Adrenal gland (tissue), 12 donors: Measurements from ENCODE around the gene TPRN. TPM values are rescaled to one million over a fixed set of nuclear protein-coding genes. Genes with fewer than 3 reads are reported as not detected.

Source experiments
- DNase-seq, 7 donors: peaks; one replicate each; pipeline ENCODE4 v3.0.0-alpha.2; 2019 to 2020
- H3K27ac ChIP-seq, 5 donors: fragments of 200-600 bp; sonication (generic) in 4 of 5; 1 replicate in 3 of 5; 2 replicates in 2 of 5; pipeline versions ENCODE4 v1.5.1 to v1.8.0; 2016 to 2020; ENCODE audit warnings: mild to moderate bottlenecking in 1 of 5
- H3K27me3 ChIP-seq: fragments of 200-600 bp; 2 replicates; pipeline ENCODE4 v1.8.0; 2021
- H3K36me3 ChIP-seq, 2 donors: fragments of 200-600 bp; replicated peaks in 1 of 2; 1 replicate in 1 of 2; 2 replicates in 1 of 2; pipeline versions ENCODE4 v1.5.1 to v1.8.0; 2018 to 2022
- H3K4me1 ChIP-seq, 2 donors: fragments of 200-600 bp; replicated peaks in 1 of 2; 1 replicate in 1 of 2; 2 replicates in 1 of 2; pipeline versions ENCODE4 v1.5.1 to v1.8.0; 2018 to 2021
- H3K4me3 ChIP-seq, 4 donors: fragments of 200-600 bp; sonication (generic) in 3 of 4; one replicate each; pipeline ENCODE4 v1.5.1; 2016 to 2018
- H3K9me3 ChIP-seq, 3 donors: fragments of 200-600 bp; sonication (generic) in 1 of 3; replicated peaks in 1 of 3; 1 replicate in 2 of 3; 2 replicates in 1 of 3; pipeline versions ENCODE4 v1.5.1 to v1.8.0; 2016 to 2021
- CTCF ChIP-seq, 6 experiments: fragments of 450-650 bp in 4 of 6; fragments of 200-600 bp in 2 of 6; sonication (generic) in 1 of 6; IDR thresholded peaks; 1 replicate in 5 of 6; 2 replicates in 1 of 6; pipeline versions ENCODE4 v1.5.1 to v1.8.0; 2016 to 2021; ENCODE audit warnings: antibody characterized with exemption in 6 of 6, mild to moderate bottlenecking in 2 of 6, moderate library complexity in 1 of 6
- POLR2A ChIP-seq, 2 donors: fragments of 450-650 bp; IDR thresholded peaks; one replicate each; pipeline ENCODE4 v1.6.1; 2017; ENCODE audit warnings: antibody characterized with exemption in 2 of 2, mild to moderate bottlenecking in 2 of 2, moderate library complexity in 1 of 2
- WGBS, 4 donors: extraction: QIAGEN DNeasy Blood & Tissue Kit in 2 of 4; methylation state at CpG; one replicate each; pipeline versions ENCODE4 v1.1.5 to v1.1.7; 2013 to 2017; 5-methylcytosine and 5-hydroxymethylcytosine counted together
- intact Hi-C, 2 donors: fragments of 100-400 bp; cut with DNase I; formaldehyde crosslinking; loops; one replicate each; pipeline versions ENCODE4 v1.14.1 to v1.15.0; 2022 to 2023
- polyA plus RNA-seq, 3 donors: library from polyadenylated mRNA; stranded (reverse); fragments of 200-250 nt in 2 of 3; fragments of 350-450 nt in 1 of 3; fragmentation: Illumina TruSeq in 1 of 3; extraction: RNeasy Lipid Tissue Mini Kit (QIAGEN cat#74804) in 1 of 3; gene quantifications; one replicate each; pipeline ENCODE4 v1.2.3, GENCODE V29; 2013 to 2014
- total RNA-seq, 9 donors: library from RNA; depleted of rRNA in 4 of 9; stranded (reverse); fragments of >200 nt in 4 of 9; fragments of 120-200 nt in 1 of 9; fragmentation: NEBNext Ultra II Directional in 1 of 9; extraction: Animal tissue kit (Norgen Biotek cat#: 25700) in 1 of 9; gene quantifications; one replicate each; pipeline versions ENCODE4 v1.1.0 to v1.2.4, GENCODE V29; 2013 to 2023
- donor health status: healthy with polysubstance abuse.
- donor health status: Bipolar disorder and iron deficiency.
- donor health status: DM: yes; HTN: yes; CAD: no.
- donor health status: DM: no; HTN: no; CAD: no.
- donor health status: DM: no; HTN: no; CAD: no.
- donor health status: DM: yes; HTN: yes; CAD: no.

Gene TPRN
- total and polyA plus RNA-seq, 12 donors, result 1.4 to 23.5 (median 8.5) TPM

GRCh38 chr9:137149942-137150616, 50.5 kb downstream of the TPRN start:
- no peak overlapping the region for H3K4me3 ChIP-seq
- H3K27me3 ChIP-seq, result peaks cover 7% of the 10 kb centered on the region
- H3K27ac ChIP-seq, result no peak overlapping the region
- WGBS, 4 donors, result 47 to 75% (median 56%) methylated on average over 16 to 20 of the region's 20 CpGs
- no peak for DNase-seq
- H3K4me1 ChIP-seq, result no peaks in the 10 kb centered on the region
- no peaks in the 10 kb centered on the region for H3K9me3 ChIP-seq
- intact Hi-C loops, result no loop called here
- H3K36me3 ChIP-seq, result no peaks in the 10 kb centered on the region
- TF ChIP-seq POLR2A (IDR thresholded peaks at IDR 0.05) (no peak), CTCF (IDR thresholded peaks at IDR 0.05) (no peak)

- intact Hi-C loops, result no loop called here
- no peaks in the 10 kb centered on the region for H3K4me1 ChIP-seq
- peaks cover 7% of the 10 kb centered on the region for H3K27me3 ChIP-seq
- no peak overlapping the region for H3K27ac ChIP-seq
- H3K9me3 ChIP-seq, result no peaks in the 10 kb centered on the region
- no peak for TF ChIP-seq POLR2A (IDR thresholded peaks at IDR 0.05)
- TF ChIP-seq CTCF (IDR thresholded peaks at IDR 0.05), result no peak
- no peaks in the 10 kb centered on the region for H3K36me3 ChIP-seq
- no peak for DNase-seq
- H3K4me3 ChIP-seq, result no peak overlapping the region
- WGBS, 4 donors, result 70 to 80% (median 74%) methylated on average over 4 to 5 of the region's 5 CpGs
Measured at GRCh38 chr9:137149363-137149762, 51.2 kb downstream of the TPRN start.

- Histone ChIP-seq H3K36me3 (no peaks in the 10 kb centered on the region), H3K4me1 (no peaks in the 10 kb centered on the region), H3K27ac (no peak overlapping the region), H3K9me3 (no peaks in the 10 kb centered on the region), H3K4me3 (no peak overlapping the region), H3K27me3 (peaks cover 11% of the 10 kb centered on the region)
- 71 to 83% (median 77%) methylated on average over 16 to 19 of the region's 19 CpGs for WGBS, 4 donors
- DNase-seq, result no peak
- intact Hi-C loops, result no loop called here
- TF ChIP-seq CTCF (IDR thresholded peaks at IDR 0.05) (no peak), POLR2A (IDR thresholded peaks at IDR 0.05) (no peak)
Measured at GRCh38 chr9:137148661-137149060, 51.9 kb downstream of the TPRN start.

GRCh38 chr9:137148242-137148641, 52.3 kb downstream of the TPRN start:
- 50 to 76% (median 67%) methylated on average over 3 to 27 of the region's 27 CpGs for WGBS, 4 donors
- H3K27me3 ChIP-seq, result peaks cover 15% of the 10 kb centered on the region
- no peak overlapping the region for H3K4me3 ChIP-seq

More at GRCh38 chr9:137148242-137148641, 52.3 kb downstream of the TPRN start:
- DNase-seq, result no peak
- TF ChIP-seq CTCF (IDR thresholded peaks at IDR 0.05), result no peak
- no peak for TF ChIP-seq POLR2A (IDR thresholded peaks at IDR 0.05)
- intact Hi-C loops, result no loop called here
- Histone ChIP-seq H3K9me3 (no peaks in the 10 kb centered on the region), H3K27ac (no peak overlapping the region), H3K4me1 (no peaks in the 10 kb centered on the region), H3K36me3 (no peaks in the 10 kb centered on the region)
